Erythroblast (primary cell): Measurements from ENCODE around the gene IL18RAP.
A peak's percentile ranks its signal among the peaks of the same experiment; 100 is the strongest.

Experiments used
- DNase-seq, 2 experiments: peaks; one replicate each; lab custom pipeline; 2025; lab: John Stamatoyannopoulos, UW
- GATA1 ChIP-seq: IDR thresholded peaks from 2 replicates; pipeline ENCODE4 v1.6.1; 2011; ENCODE audit warnings: low read depth, mild to moderate bottlenecking, control low read depth, low read length, moderate library complexity
- POLR2A ChIP-seq: IDR thresholded peaks from 2 replicates; pipeline ENCODE4 v1.6.1; 2011; ENCODE audit warnings: mild to moderate bottlenecking, low read length

The IL18RAP gene

DNA sequence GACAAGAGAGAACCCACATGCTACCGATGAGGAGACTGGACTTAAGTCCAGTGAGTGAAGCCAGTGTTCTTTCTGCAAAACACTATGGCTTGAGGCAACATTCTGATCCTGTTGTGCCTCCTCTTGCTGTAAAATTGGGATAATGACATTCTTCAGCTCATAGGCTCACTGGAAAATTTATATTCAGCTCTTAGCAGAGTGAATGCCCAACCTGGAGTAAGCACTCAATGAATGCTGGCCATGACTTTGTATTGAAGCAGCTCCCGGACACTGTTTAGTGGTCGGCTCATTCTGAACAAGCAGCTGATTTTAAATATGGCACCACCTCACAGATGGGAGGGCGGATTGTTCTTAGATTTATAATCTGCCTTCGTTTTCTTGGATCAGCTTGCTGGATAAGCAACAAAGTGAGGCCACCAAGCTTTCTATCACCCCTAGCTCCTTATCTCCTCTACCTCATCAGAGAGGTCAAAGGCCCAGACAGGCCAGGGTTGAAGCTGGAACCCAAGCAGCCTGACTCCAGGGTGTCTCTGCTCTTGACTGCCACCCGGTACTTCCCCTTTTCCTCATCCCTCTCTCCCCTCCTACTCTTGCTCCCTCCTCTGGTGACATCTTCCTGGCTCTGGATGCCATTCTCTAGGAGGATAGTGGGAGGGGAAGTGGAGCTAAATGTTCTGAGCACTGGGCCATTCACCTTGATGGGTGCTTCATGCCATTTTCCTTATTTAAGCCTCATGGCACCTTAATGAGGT is 61.5 kb downstream of the IL18RAP start:
- no peak for DNase-seq
- TF ChIP-seq GATA1 (no peak), POLR2A (no peak)

DNA sequence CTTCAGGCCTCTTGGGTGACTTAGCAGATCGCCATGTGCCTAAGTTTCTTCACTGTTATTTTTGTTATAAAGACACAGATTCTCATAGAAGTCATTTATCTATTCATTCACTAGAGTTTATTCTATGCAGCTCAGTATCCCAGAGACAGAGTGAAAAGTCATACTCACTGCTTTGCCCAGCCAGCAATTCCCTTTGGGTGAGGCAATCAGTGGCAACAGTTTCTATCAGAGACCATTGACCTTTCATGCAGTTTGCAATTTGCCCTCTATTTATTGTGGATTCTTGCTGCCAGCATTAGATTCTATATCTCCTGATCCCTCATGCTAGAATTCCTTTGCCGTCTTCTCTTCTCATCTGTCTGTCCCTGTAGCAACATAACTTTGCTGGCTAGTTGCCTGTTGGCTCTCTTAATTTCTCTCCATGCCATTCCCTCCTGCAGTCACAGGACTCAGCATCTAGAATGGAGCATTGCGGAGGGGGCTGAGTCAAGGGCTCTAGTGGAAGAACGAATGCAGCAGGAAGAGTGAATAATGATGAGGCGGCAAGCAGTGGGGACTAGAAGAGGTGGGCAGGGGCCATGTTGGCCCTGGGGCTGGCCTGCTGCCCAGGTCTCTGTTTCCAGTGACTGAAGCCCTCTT is 62.3 kb downstream of the IL18RAP start:
- DNase-seq, result peak in 1 of 2 experiments; percentile 22

DNA sequence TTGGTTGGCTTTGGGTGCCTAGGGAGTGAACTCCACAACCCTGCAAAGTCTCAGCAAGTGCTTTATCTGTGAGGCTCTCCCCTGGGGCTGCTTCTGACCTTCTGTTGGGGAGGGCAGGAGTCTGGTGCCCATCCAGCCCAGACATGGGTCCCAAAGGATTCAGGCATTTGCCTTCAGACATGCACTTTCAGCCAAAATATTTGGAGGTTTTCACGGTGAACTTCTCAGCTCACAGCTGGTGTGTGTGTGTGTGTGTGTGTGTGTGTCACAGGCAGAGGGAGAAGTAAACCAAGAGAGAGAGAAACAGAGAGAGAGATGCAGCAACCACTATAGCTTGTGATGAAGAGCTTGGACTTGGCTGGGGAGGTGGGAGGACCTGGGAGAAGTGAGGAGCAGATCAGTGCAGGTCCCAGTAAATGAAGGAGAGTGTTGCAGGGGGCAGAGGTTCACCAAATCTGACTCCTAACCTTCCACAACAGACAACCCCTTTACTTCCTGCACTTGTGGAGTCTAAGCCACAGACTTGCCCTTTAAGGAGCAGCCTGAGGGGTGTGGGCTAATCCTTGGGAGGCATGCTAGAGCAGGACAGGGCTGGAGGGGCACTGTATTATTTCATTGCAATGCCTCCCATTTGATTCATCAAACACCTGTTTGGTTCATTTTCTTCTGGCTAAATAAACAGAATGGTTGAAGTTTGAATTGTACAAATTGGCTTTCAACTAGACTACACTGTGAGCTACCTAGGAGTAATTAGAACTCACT is 64.2 kb downstream of the IL18RAP start:
- no peak for DNase-seq
- TF ChIP-seq GATA1, result no peak
- no peak for TF ChIP-seq POLR2A

More for the DNA sequence above, 62.3 kb downstream of the IL18RAP start:
- TF ChIP-seq POLR2A (no peak), GATA1 (no peak)

DNA sequence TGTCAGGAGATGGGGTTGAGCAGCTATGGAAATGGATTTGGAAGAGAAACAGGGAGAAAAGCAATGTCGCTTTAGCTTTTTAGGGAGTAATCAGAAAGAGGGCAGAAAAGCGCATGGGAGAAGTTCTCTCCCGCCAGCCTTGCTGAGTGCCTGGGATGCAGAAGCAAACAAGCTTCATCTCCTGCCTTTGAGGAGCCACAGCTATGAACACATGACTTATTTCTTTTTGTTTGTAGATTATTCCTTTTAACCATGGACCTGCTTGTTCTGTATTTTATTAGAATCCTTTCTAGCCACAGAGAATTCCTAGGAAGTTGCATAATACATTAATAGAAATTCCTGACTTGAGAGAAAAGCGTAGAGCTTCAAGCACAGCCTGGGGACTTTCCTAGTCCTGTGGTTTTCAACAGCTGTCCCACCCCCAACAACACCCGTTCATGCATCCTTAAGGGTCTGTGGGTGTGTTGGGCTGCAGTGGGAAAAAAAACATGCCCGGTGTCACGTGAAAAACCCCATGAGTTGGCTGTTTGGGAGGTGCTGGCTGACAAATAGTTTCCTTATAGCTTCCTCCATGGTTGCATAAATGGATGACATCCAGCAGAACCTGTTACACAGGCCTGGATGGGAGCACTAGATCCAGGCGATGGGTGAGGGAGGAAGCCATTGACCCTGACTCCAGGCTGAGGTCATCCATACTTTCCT is 65.0 kb downstream of the IL18RAP start:
- DNase-seq, result no peak
- no peak for TF ChIP-seq POLR2A
- no peak for TF ChIP-seq GATA1

DNA sequence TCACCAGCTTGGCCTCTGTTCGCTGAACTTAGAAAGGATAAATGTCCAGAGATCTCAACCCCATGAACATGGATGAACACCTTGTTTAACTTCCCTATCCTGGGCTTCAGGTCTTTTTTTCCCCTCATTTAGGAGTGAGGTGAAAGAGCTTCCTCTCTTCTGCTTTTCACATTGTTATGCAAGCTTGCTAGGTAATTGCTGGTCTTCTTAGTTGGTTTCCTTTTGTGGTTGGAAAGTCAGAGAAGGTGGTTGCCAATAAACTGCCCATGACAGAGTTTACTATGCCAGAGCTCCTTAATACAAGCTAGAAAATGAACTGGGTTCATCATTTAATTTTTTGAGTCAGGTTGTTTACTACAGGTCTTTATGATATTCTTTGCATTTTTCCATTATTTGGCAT is 66.7 kb downstream of the IL18RAP start:
- no peak for DNase-seq
- TF ChIP-seq POLR2A (no peak), GATA1 (no peak)

DNA sequence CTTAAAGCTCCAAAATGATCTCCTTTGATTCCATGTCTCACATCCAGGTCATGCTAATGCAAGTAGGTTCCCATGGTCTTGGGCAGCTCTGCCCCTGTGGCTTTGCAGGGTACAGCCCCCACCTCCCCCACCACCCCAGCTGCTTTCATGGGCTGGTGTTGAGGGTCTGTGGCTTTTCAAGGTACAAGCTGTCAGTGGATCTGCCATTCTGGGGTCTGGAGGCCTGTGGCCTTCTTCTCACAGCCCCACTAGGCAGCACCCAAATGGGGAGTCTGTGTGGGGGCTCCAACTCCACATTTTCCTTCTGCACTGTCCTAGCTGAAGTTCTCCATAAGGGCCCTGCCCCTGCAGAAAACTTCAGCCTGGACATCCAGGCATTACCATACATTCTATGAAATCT is 69.0 kb downstream of the IL18RAP start:
- DNase-seq, result no peak
- no peak for TF ChIP-seq POLR2A
- TF ChIP-seq GATA1, result no peak

DNA sequence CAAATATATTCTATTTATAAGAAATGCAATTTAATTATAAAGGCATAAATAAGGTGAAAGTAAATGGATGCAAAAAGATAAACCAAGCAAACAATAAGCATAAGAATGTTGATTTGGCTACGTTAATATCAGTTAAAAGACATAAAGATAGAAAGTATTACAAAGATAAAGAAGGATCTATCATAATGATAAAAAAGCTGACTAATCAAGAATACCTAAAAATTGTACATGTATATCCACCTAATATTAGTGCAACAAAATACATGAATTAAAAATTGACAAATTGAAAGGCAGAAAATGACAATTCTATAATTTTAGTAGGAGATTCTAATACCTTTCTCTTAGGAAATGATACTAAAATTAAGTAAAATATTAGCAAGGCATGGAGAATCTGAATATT is 71.6 kb downstream of the IL18RAP start:
- no peak for TF ChIP-seq POLR2A
- no peak for TF ChIP-seq GATA1
- DNase-seq, result no peak

DNA sequence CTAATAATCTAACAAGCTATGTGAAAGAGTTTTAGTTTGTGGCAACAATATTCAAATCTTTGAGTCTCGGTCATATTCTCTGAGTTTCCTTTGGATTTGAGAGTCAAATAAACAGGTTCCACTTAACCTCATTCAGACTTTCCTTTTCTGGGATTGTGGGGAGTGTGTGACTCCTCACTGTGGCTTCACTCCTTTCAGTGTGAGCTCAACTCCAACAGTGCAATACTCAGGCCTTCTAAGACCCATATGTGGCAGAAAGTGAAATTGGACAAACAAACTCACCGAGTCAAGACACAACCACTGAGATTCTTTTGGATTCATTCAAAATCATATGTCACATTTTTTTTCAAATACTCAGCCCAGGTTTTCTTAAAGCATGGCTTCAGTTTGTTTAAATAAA is 75.5 kb downstream of the IL18RAP start:
- TF ChIP-seq POLR2A, result no peak
- TF ChIP-seq GATA1, result no peak
- no peak for DNase-seq

DNA sequence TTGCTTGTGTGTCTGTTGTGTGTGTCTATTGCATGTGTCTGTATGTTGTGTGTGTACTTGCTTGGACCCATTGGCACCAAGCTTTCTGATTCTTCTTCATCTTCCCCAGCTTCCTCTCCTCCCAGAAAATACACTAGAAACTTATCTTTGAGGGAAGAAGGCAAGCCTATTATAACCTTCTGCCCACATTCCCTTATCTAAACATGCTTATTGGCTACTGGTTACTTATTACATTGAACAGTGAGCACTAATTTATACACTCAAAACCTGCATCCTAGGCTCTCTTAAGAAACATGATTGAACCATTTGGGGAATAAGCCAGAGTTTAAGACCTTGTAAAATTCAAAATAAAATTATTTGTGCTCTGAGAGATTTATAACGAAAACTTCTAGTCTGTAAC is 76.6 kb downstream of the IL18RAP start:
- TF ChIP-seq GATA1 (no peak), POLR2A (no peak)
- DNase-seq, result no peak
